ENCODE data around the gene CSNK1D.

The CSNK1D gene

GRCh38 chr17:82294064-82294773 lies 20.7 kb upstream of the CSNK1D start:
- DNase-seq (ENCODE audit: low read depth), result no peak

- DNase-seq (ENCODE audit: low read depth), result peak; percentile 90
Observed at GRCh38 chr17:82292251-82293154, 19.0 kb upstream of the CSNK1D start.

GRCh38 chr17:82291582-82292250 lies 18.2 kb upstream of the CSNK1D start:
- DNase-seq (ENCODE audit: low read depth), result no peak

GRCh38 chr17:82287868-82288801 lies 14.6 kb upstream of the CSNK1D start:
- no peak for DNase-seq (ENCODE audit: low read depth)

GRCh38 chr17:82287013-82287867 lies 13.7 kb upstream of the CSNK1D start:
- DNase-seq (ENCODE audit: low read depth), result no peak

- DNase-seq (ENCODE audit: low read depth), result no peak
Observed at GRCh38 chr17:82285141-82285540, 11.6 kb upstream of the CSNK1D start.

- DNase-seq (ENCODE audit: low read depth), result peak; percentile 51
Observed at GRCh38 chr17:82283208-82283749, 9.8 kb upstream of the CSNK1D start.

- no peak for DNase-seq (ENCODE audit: low read depth)
Observed at GRCh38 chr17:82282239-82283207, 9.0 kb upstream of the CSNK1D start.

GRCh38 chr17:82281502-82282238 lies 8.2 kb upstream of the CSNK1D start:
- DNase-seq (ENCODE audit: low read depth), result no peak

GRCh38 chr17:82281076-82281475 lies 7.6 kb upstream of the CSNK1D start:
- no peak for DNase-seq (ENCODE audit: low read depth)

- no peak for DNase-seq (ENCODE audit: low read depth)
Observed at GRCh38 chr17:82280537-82280936, 7.0 kb upstream of the CSNK1D start.

GRCh38 chr17:82278786-82279391 lies 5.4 kb upstream of the CSNK1D start:
- no peak for DNase-seq (ENCODE audit: low read depth)

GRCh38 chr17:82278308-82278707 lies 4.8 kb upstream of the CSNK1D start:
- no peak for DNase-seq (ENCODE audit: low read depth)

- no peak for DNase-seq (ENCODE audit: low read depth)
Observed at GRCh38 chr17:82277851-82278250, 4.4 kb upstream of the CSNK1D start.

GRCh38 chr17:82276938-82277337 lies 3.4 kb upstream of the CSNK1D start:
- DNase-seq (ENCODE audit: low read depth), result no peak

GRCh38 chr17:82275326-82275725 lies 1.8 kb upstream of the CSNK1D start:
- DNase-seq (ENCODE audit: low read depth), result no peak

- DNase-seq (ENCODE audit: low read depth), result no peak
Observed at GRCh38 chr17:82274134-82275020, 877 bp upstream of the CSNK1D start.

Data from activated T-cell treated with anti-CD3 and anti-CD28 coated beads for 24 hours (primary cell).